CD4-positive, alpha-beta T cell treated with Interleukin-15 for 1 hour (primary cell): ENCODE results near the gene SLC9A4.
"Not testable (repeated sequence)": the region's sequence is repeated elsewhere in the genome, so short reads cannot be mapped to it uniquely, and the experiment has no call there.

Source experiments
- DNase-seq: peaks from one replicate; pipeline ENCODE4 v3.0.0-alpha.2; 2020

SLC9A4 gene

GRCh38 chr2:102551329-102552096, 78.5 kb downstream of the SLC9A4 start:
- no peak for DNase-seq

GRCh38 chr2:102553601-102554000, 80.6 kb downstream of the SLC9A4 start:
- DNase-seq: no peak

- no peak for DNase-seq
Measured at GRCh38 chr2:102558463-102558862, 85.4 kb downstream of the SLC9A4 start.

- not testable (repeated sequence) for DNase-seq
Measured at GRCh38 chr2:102562542-102562941, 89.5 kb downstream of the SLC9A4 start.

GRCh38 chr2:102575888-102576287, 102.9 kb downstream of the SLC9A4 start:
- DNase-seq: no peak

GRCh38 chr2:102578376-102578775, 105.3 kb downstream of the SLC9A4 start:
- no peak for DNase-seq

- DNase-seq: no peak
Measured at GRCh38 chr2:102581911-102582310, 108.9 kb downstream of the SLC9A4 start.

- DNase-seq: no peak
Measured at GRCh38 chr2:102582845-102583244, 109.8 kb downstream of the SLC9A4 start.
